Endothelial cell of umbilical vein (primary cell): ENCODE results near the gene SLC39A9. TPM values are rescaled to one million over a fixed set of nuclear protein-coding genes. Genes with fewer than 3 reads are reported as not detected.
A peak's percentile ranks its signal among the peaks of the same experiment; 100 is the strongest.

Experiments used
- BruUV-seq: library from RNA; stranded (reverse); fragments of 400-500 nt; replicated peaks from 2 replicates; lab custom pipeline; 2021; lab: Mats Ljungman, UMichigan
- CTCF ChIA-PET: fragments of 300-600, 350-600 bp; sonication (Branson Sonifier 250); formaldehyde crosslinking; loops from one replicate; lab custom pipeline; 2021; ENCODE audit warnings: antibody characterized with exemption, inconsistent platforms; lab: Charles Lee
- POLR2A ChIA-PET: fragments of 300-600, 350-600 bp; sonication (Branson Sonifier 250); formaldehyde crosslinking; loops from one replicate; lab custom pipeline; 2021; ENCODE audit warnings: antibody characterized with exemption, inconsistent platforms; lab: Charles Lee
- DNase-seq: peaks from one replicate; pipeline ENCODE4 v3.0.0-alpha.2; 2011; ENCODE audit warnings: low read depth, low spot score
- FAIRE-seq: peaks from 2 replicates; lab custom pipeline; 2011; peaks lifted over from hg19 to GRCh38; lab: Jason Lieb, UNC
- H2AFZ ChIP-seq: 2 replicates; pipeline ENCODE4 v1.6.0; 2012; ENCODE audit warnings: low read depth, low read length, control low read depth, inconsistent platforms
- H3K27ac ChIP-seq: 2 replicates; pipeline ENCODE4 v1.5.1; 2011; ENCODE audit warnings: low read depth, mild to moderate bottlenecking, control low read depth, low read length, moderate library complexity; ENCODE audit not compliant: insufficient read depth
- H3K27me3 ChIP-seq, 2 experiments: 2 replicates each; pipeline versions ENCODE4 v1.6.0 to v1.6.1; 2011; ENCODE audit warnings: low read length in 2 of 2, mixed read lengths in 1 of 2; ENCODE audit not compliant: control insufficient read depth in 2 of 2, insufficient read depth in 2 of 2
- H3K36me3 ChIP-seq, 2 experiments: 2 replicates in 1 of 2; 3 replicates in 1 of 2; pipeline ENCODE4 v1.5.1; 2011; ENCODE audit warnings: low read length in 2 of 2, mild to moderate bottlenecking in 1 of 2, moderate library complexity in 1 of 2; ENCODE audit not compliant: control insufficient read depth in 2 of 2, insufficient read depth in 2 of 2; ENCODE audit errors: extremely low read depth in 1 of 2
- H3K4me1 ChIP-seq: 3 replicates; pipeline ENCODE4 v1.5.1; 2011; ENCODE audit warnings: mild to moderate bottlenecking, low read length; ENCODE audit not compliant: control insufficient read depth, insufficient read depth; ENCODE audit errors: extremely low read depth
- H3K4me2 ChIP-seq: 2 replicates; pipeline ENCODE4 v1.6.1; 2011; ENCODE audit warnings: low read length, control low read depth, mixed read lengths; ENCODE audit not compliant: insufficient read depth
- H3K4me3 ChIP-seq, 3 experiments: fragments of 200-600 bp in 1 of 3; sonication (generic), shearing (Covaris generic) in 1 of 3; replicated peaks in 1 of 3; 2 replicates each; pipeline ENCODE4 v1.5.1; 2011 to 2016; ENCODE audit warnings: control low read depth in 3 of 3, low read length in 3 of 3, mild to moderate bottlenecking in 2 of 3, inconsistent platforms in 1 of 3, low read depth in 1 of 3, moderate library complexity in 1 of 3; ENCODE audit not compliant: insufficient read depth in 1 of 3
- H3K79me2 ChIP-seq: 2 replicates; pipeline ENCODE4 v1.6.0; 2012; ENCODE audit warnings: low read length, inconsistent platforms; ENCODE audit not compliant: control insufficient read depth, insufficient read depth
- H3K9ac ChIP-seq: replicated peaks from 2 replicates; pipeline ENCODE3; 2011; ENCODE audit warnings: low read length, control low read depth; ENCODE audit not compliant: insufficient read depth; ENCODE audit errors: extremely low read depth
- H3K9me1 ChIP-seq: replicated peaks from 3 replicates; pipeline ENCODE4 v1.6.0; 2011; ENCODE audit warnings: mild to moderate bottlenecking, low read length; ENCODE audit not compliant: control insufficient read depth, insufficient read depth; ENCODE audit errors: extremely low read depth
- H3K9me3 ChIP-seq: replicated peaks from 2 replicates; pipeline ENCODE4 v1.5.1; 2012; ENCODE audit warnings: low read length, inconsistent platforms; ENCODE audit not compliant: control insufficient read depth, insufficient read depth
- H4K20me1 ChIP-seq: replicated peaks from 2 replicates; pipeline ENCODE3; 2011; ENCODE audit warnings: mild to moderate bottlenecking, low read length; ENCODE audit not compliant: control insufficient read depth, insufficient read depth; ENCODE audit errors: extremely low read depth
- EZH2 ChIP-seq: IDR thresholded peaks from 2 replicates; pipeline ENCODE4 v1.6.1; 2012; ENCODE audit warnings: borderline replicate concordance, low read depth, mild to moderate bottlenecking, moderate library complexity, low read length, inconsistent platforms; ENCODE audit not compliant: severe bottlenecking
- GATA2 ChIP-seq: IDR thresholded peaks from 2 replicates; pipeline ENCODE4 v1.7.0; 2011; ENCODE audit warnings: low read depth, mild to moderate bottlenecking, moderate library complexity, mixed read lengths, low read length; ENCODE audit not compliant: insufficient read length, insufficient read depth
- MAX ChIP-seq: IDR thresholded peaks from 2 replicates; pipeline ENCODE4 v1.6.1; 2011; ENCODE audit not compliant: insufficient read depth, insufficient read length
- POLR2A ChIP-seq: IDR thresholded peaks from 2 replicates; pipeline ENCODE4 v1.6.1; 2012; ENCODE audit warnings: low read depth, mild to moderate bottlenecking, control low read depth, low read length
- dilution Hi-C: fragments of 300-500 bp; cut with MboI; formaldehyde crosslinking; loops from one replicate; pipeline ENCODE4 v1.15.0; 2019; ENCODE audit warnings: low sequenced_read_pairs; ENCODE audit not compliant: extremely low pct_ligation_motif_present
- intact Hi-C: fragments of 100-400 bp; cut with micrococcal nuclease; formaldehyde crosslinking; loops from one replicate; pipeline ENCODE4 v1.10.0; 2022
- polyA plus RNA-seq, 4 experiments: library from polyadenylated mRNA; depleted of rRNA in 3 of 4; stranded (reverse) in 3 of 4; unstranded in 1 of 4; fragments of >200 nt; gene quantifications; 2 replicates each; pipeline versions ENCODE4 v1.2.1 to v1.2.3, GENCODE V29; 2011 to 2012; ENCODE audit warnings: missing spikeins in 1 of 4
- total RNA-seq: library from RNA; stranded (reverse); gene quantifications from 2 replicates; pipeline ENCODE4 v1.2.3, GENCODE V29; 2021

Gene SLC39A9
- total and polyA plus RNA-seq, 2 donors (not counting 3 experiments of a cell fraction or from before 2014, with no cell fraction given) = 39.8 to 55.2 TPM

GRCh38 chr14:69481815-69482568 lies 83.5 kb downstream of the SLC39A9 start:
- Histone ChIP-seq H4K20me1 (no peaks in the 10 kb centered on the region), H3K36me3 (no peaks in the 10 kb centered on the region), H3K4me3 (no peak overlapping the region), H3K9me3 (no peaks in the 10 kb centered on the region), H3K4me1 (no peaks in the 10 kb centered on the region), H3K27me3 (peaks cover 40 to 46% of the 10 kb centered on the region in 2 experiments), H3K4me2 (no peak overlapping the region), H3K27ac (no peak overlapping the region), H3K9ac (no peak overlapping the region), H3K9me1 (no peaks in the 10 kb centered on the region), H3K79me2 (no peaks in the 10 kb centered on the region), H2AFZ (no peak overlapping the region)
- DNase-seq = no peak
- no TSS peak for BruUV-seq
- dilution Hi-C loops (no loop called here), intact Hi-C loops (no loop called here)
- TF ChIP-seq POLR2A = no peak
- no peak for TF ChIP-seq MAX
- TF ChIP-seq EZH2 = no peak
- ChIA-PET POLR2A (no interaction called here), CTCF (interaction anchor here (0.7 to 1.5 kb wide), 4 partner anchors 12 to 54 kb away, joined by 3 to 5 read pairs (median 3); no protein-coding TSS in a partner anchor)
- no peak for FAIRE-seq

GRCh38 chr14:69483765-69484443 lies 85.4 kb downstream of the SLC39A9 start:
- ChIA-PET CTCF (interaction anchor here (0.7 to 2.1 kb wide), 3 partner anchors 9 to 86 kb away, joined by 3 to 10 read pairs (median 3); partner anchors contain the start of genes ERH and SLC39A9), POLR2A (no interaction called here)
- no peak overlapping the region for H3K27ac ChIP-seq
- no peaks in the 10 kb centered on the region for H3K36me3 ChIP-seq
- no peaks in the 10 kb centered on the region for H3K79me2 ChIP-seq
- H3K4me3 ChIP-seq = no peak overlapping the region
- dilution Hi-C loops (no loop called here), intact Hi-C loops (no loop called here)
- no peak overlapping the region for H3K9ac ChIP-seq
- H3K9me3 ChIP-seq = no peaks in the 10 kb centered on the region
- TF ChIP-seq GATA2 = no peak
- TF ChIP-seq EZH2 = peak; percentile 98
- no peak overlapping the region for H2AFZ ChIP-seq
- H3K9me1 ChIP-seq = no peaks in the 10 kb centered on the region
- FAIRE-seq = no peak
- no peaks in the 10 kb centered on the region for H4K20me1 ChIP-seq
- no peak for DNase-seq
- H3K4me2 ChIP-seq = no peak overlapping the region
- no TSS peak for BruUV-seq
- peaks cover 47 to 49% of the 10 kb centered on the region in 2 experiments for H3K27me3 ChIP-seq
- H3K4me1 ChIP-seq = no peaks in the 10 kb centered on the region
